RWPE2 (cell line): ENCODE data around the gene SLC35A4.
A peak's percentile ranks its signal among the peaks of the same experiment; 100 is the strongest.

Experiments
- ATAC-seq: fragments of 200-7000 bp; cut with Tn5 transposase; 3 replicates; pipeline ENCODE4 v1.9.1; 2021; ENCODE audit warnings: low read depth
- DNase-seq: peaks from one replicate; pipeline ENCODE4 v3.0.0-alpha.2; 2020; ENCODE audit warnings: low spot score
- H3K27ac ChIP-seq: fragments of 450-650 bp; 2 replicates; pipeline ENCODE4 v1.5.1; 2017; ENCODE audit warnings: mild to moderate bottlenecking; ENCODE audit not compliant: poor library complexity, severe bottlenecking
- H3K27me3 ChIP-seq: fragments of 250-450 bp; sonication (Bioruptor Pico); 2 replicates; pipeline ENCODE4 v1.5.1; 2021; ENCODE audit warnings: mild to moderate bottlenecking, moderate library complexity; ENCODE audit not compliant: insufficient read depth, poor library complexity, severe bottlenecking
- H3K36me3 ChIP-seq: fragments of 250-450 bp; sonication (Bioruptor Pico); 2 replicates; pipeline ENCODE4 v1.5.1; 2020; ENCODE audit warnings: low read depth, mild to moderate bottlenecking, moderate library complexity
- H3K4me1 ChIP-seq: fragments of 250-450 bp; sonication (Bioruptor Pico); 2 replicates; pipeline ENCODE4 v1.5.1; 2021; ENCODE audit warnings: mild to moderate bottlenecking, moderate library complexity; ENCODE audit not compliant: insufficient read depth, poor library complexity, severe bottlenecking
- H3K4me3 ChIP-seq: fragments of 250-450 bp; sonication (Bioruptor Pico); 2 replicates; pipeline ENCODE4 v1.5.1; 2021; ENCODE audit warnings: mild to moderate bottlenecking, moderate library complexity; ENCODE audit not compliant: severe bottlenecking
- H3K9me3 ChIP-seq: fragments of 250-450 bp; sonication (Bioruptor Pico); 2 replicates; pipeline ENCODE4 v1.5.1; 2021; ENCODE audit warnings: mild to moderate bottlenecking, moderate library complexity; ENCODE audit not compliant: severe bottlenecking
- TF ChIP-seq, protein P1 (sequence below): fragments of 450-650 bp; IDR thresholded peaks from one replicate; pipeline ENCODE4 v1.5.1; 2017; ENCODE audit warnings: mild to moderate bottlenecking, moderate library complexity; ENCODE audit not compliant: poor library complexity, severe bottlenecking

Gene SLC35A4

DNA sequence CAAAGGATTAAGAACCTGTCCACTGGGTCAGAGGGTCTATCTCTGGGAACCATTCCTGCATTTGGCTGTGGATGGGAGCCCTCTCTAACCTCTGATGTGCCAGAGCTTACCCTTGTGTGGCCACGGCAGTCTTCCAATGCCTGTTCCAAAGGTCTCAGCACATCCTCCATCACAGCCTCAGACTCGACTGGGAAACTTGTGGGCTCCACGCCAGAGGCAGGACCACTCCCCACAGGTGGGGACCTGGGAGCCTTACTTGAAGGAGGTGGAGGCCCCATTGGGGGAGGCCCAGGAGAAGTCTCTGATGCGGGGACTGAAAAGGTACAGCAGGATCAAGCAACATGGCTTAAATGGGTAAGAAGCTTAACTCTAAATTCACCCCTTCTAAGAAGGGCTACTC is 12.8 kb upstream of the SLC35A4 start:
- no peak for ATAC-seq
- H3K36me3 ChIP-seq = peaks cover 69% of the 10 kb centered on the region
- peaks cover 13% of the 10 kb centered on the region for H3K4me1 ChIP-seq
- H3K27ac ChIP-seq = no peak overlapping the region
- no peak for DNase-seq
- H3K9me3 ChIP-seq = no peaks in the 10 kb centered on the region
- no peak overlapping the region for H3K4me3 ChIP-seq
- H3K27me3 ChIP-seq = no peaks in the 10 kb centered on the region
- TF ChIP-seq, protein P1, sequence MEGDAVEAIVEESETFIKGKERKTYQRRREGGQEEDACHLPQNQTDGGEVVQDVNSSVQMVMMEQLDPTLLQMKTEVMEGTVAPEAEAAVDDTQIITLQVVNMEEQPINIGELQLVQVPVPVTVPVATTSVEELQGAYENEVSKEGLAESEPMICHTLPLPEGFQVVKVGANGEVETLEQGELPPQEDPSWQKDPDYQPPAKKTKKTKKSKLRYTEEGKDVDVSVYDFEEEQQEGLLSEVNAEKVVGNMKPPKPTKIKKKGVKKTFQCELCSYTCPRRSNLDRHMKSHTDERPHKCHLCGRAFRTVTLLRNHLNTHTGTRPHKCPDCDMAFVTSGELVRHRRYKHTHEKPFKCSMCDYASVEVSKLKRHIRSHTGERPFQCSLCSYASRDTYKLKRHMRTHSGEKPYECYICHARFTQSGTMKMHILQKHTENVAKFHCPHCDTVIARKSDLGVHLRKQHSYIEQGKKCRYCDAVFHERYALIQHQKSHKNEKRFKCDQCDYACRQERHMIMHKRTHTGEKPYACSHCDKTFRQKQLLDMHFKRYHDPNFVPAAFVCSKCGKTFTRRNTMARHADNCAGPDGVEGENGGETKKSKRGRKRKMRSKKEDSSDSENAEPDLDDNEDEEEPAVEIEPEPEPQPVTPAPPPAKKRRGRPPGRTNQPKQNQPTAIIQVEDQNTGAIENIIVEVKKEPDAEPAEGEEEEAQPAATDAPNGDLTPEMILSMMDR = no peak

DNA sequence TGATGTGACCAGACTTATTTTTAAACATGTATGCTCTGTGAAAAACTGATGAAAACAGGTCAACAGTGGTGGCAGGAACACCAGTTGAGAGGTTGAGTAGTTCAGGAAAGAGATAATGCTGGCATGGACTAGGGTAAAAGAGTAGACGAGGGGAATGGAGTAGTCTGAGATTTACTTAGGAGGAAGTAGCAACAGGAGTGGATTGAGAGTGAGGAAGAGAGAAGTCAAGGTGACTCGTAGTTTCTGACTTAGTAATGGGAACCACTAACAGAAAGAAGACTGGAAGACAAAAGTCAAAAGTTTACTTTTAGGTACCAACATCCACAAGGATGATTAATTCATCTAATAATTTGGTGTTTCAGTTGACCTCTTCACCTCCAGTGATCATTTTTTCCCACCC is 11.0 kb upstream of the SLC35A4 start:
- H3K27ac ChIP-seq = no peak overlapping the region
- no peak overlapping the region for H3K4me3 ChIP-seq
- H3K36me3 ChIP-seq = peaks cover 69% of the 10 kb centered on the region
- no peaks in the 10 kb centered on the region for H3K9me3 ChIP-seq
- no peaks in the 10 kb centered on the region for H3K27me3 ChIP-seq
- ATAC-seq (no peak), DNase-seq (no peak)
- H3K4me1 ChIP-seq = peaks cover 6% of the 10 kb centered on the region
- TF ChIP-seq, protein P1 = no peak

DNA sequence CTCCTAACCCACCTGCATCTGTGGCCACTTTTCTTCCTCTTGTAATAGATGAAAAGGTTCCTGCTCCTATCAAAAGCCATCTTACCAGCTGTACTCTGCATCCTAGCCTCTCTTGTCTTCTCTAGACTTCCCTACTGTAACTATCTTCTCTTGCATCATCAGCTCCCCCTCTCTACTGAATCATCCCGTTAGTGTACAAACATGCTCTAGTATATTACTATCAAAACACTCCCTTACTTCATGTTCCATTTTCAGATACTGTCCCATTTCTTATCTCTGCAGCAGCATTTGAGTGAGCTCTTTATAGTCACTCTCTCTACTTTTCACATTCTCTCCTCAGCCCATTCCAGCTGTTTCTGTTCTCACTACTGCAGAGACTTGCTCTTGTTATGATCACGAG is 10.2 kb upstream of the SLC35A4 start:
- Histone ChIP-seq H3K4me1 (peaks cover 6% of the 10 kb centered on the region), H3K36me3 (peaks cover 63% of the 10 kb centered on the region), H3K4me3 (no peak overlapping the region), H3K27ac (no peak overlapping the region), H3K9me3 (no peaks in the 10 kb centered on the region), H3K27me3 (no peaks in the 10 kb centered on the region)
- TF ChIP-seq, protein P1 = no peak
- DNase-seq = no peak
- no peak for ATAC-seq

DNA sequence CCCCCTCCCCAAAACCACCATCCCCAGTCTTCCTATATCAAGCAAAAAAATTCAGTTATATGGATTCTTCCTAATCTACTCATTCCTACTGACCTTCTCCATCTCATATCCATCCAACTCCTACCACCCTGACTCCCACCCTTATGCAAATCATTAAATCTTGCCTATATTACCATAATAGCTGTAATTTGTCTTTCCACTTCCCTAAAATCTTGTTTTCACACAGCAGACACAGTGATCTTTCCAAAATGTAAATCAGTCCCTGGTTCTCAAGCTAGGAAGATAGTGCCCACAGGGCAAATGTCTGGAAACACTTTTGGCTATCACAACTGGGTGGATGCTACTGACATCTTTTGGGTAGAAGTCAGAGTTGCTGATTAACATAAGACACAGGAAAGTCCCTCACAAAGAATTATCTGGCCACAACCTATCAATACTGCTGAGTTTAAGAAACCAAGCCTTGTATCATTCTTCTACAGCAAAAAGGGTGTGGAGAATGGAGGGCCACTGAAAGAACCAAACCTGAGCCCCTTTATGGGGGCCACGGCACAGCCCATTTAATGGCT is 8.8 kb upstream of the SLC35A4 start:
- Histone ChIP-seq H3K27ac (no peak overlapping the region), H3K27me3 (no peaks in the 10 kb centered on the region), H3K4me1 (peaks cover 6% of the 10 kb centered on the region), H3K4me3 (peak overlapping the region; percentile 81), H3K9me3 (no peaks in the 10 kb centered on the region), H3K36me3 (peaks cover 50% of the 10 kb centered on the region)
- ATAC-seq (no peak), DNase-seq (no peak)
- TF ChIP-seq, protein P1 = no peak

DNA sequence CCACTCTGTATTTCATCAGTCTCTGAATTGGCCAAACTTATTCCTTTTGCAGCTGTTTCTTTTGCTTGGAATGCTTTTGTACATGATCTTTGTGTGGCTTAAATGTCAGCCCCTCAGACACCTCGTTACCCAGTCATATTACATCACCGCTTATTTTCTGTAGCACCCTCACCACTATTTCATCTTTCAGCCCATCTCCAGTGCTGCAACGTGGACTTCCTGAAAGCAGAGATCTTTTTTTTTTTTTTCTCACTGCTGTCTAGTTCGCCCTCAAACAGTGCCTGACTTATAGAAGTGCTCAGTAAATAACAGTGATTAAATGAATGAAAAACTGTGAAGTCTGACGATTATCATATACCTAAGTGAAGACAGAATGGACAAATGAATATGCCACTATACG is 8.2 kb upstream of the SLC35A4 start:
- no peak for DNase-seq
- H3K4me3 ChIP-seq = peak overlapping the region; percentile 81
- no peaks in the 10 kb centered on the region for H3K27me3 ChIP-seq
- H3K27ac ChIP-seq = peak overlapping the region; percentile 47
- peaks cover 6% of the 10 kb centered on the region for H3K4me1 ChIP-seq
- TF ChIP-seq, protein P1 = no peak
- H3K36me3 ChIP-seq = peaks cover 44% of the 10 kb centered on the region
- no peak for ATAC-seq
- H3K9me3 ChIP-seq = no peaks in the 10 kb centered on the region
